M059J (cell line): Measurements from ENCODE around the gene PPP2R2D. TPM values are rescaled to one million over a fixed set of nuclear protein-coding genes. Genes with fewer than 3 reads are reported as not detected.
"Not testable (repeated sequence)": the region's sequence is repeated elsewhere in the genome, so short reads cannot be mapped to it uniquely, and the experiment has no call there.

Experiments used
- DNase-seq: peaks from one replicate; pipeline ENCODE4 v3.0.0-alpha.2; 2012; ENCODE audit warnings: low read depth
- total RNA-seq: library from RNA; depleted of rRNA; stranded (reverse); fragments of >200 nt; shearing (Covaris generic); gene quantifications from 2 replicates; pipeline ENCODE4 v1.2.3, GENCODE V29; 2014

Gene PPP2R2D
- total RNA-seq, 1 experiment from 2014 or later = 36.1 TPM

GRCh38 chr10:131948501-131948900 lies 47.7 kb downstream of the PPP2R2D start:
- DNase-seq = no peak

GRCh38 chr10:131949041-131949862 lies 48.4 kb downstream of the PPP2R2D start:
- DNase-seq = no peak

GRCh38 chr10:131949908-131950307 lies 49.1 kb downstream of the PPP2R2D start:
- DNase-seq = not testable (repeated sequence)

GRCh38 chr10:131954356-131954965 lies 53.7 kb downstream of the PPP2R2D start:
- DNase-seq = no peak

- no peak for DNase-seq
Observed at GRCh38 chr10:131955591-131956340, 55.0 kb downstream of the PPP2R2D start.

GRCh38 chr10:131959841-131960240 lies 59.0 kb downstream of the PPP2R2D start:
- no peak for DNase-seq

GRCh38 chr10:131960631-131961046 lies 59.8 kb downstream of the PPP2R2D start:
- no peak for DNase-seq

- no peak for DNase-seq
Observed at GRCh38 chr10:131961047-131961776, 60.4 kb downstream of the PPP2R2D start.

- DNase-seq = peak; percentile 78
Observed at GRCh38 chr10:131961777-131962662, 61.2 kb downstream of the PPP2R2D start.

- no peak for DNase-seq
Observed at GRCh38 chr10:131963350-131963749, 62.5 kb downstream of the PPP2R2D start.

- DNase-seq = no peak
Observed at GRCh38 chr10:131963811-131964210, 63.0 kb downstream of the PPP2R2D start.

- DNase-seq = peak; percentile 31
Observed at GRCh38 chr10:131964298-131964697, 63.5 kb downstream of the PPP2R2D start.

- DNase-seq = no peak
Observed at GRCh38 chr10:131968949-131969348, 68.1 kb downstream of the PPP2R2D start.

- no peak for DNase-seq
Observed at GRCh38 chr10:131970946-131971345, 70.1 kb downstream of the PPP2R2D start.

GRCh38 chr10:131971591-131971990 lies 70.8 kb downstream of the PPP2R2D start:
- DNase-seq = no peak

GRCh38 chr10:131972474-131973071 lies 71.8 kb downstream of the PPP2R2D start:
- DNase-seq = no peak

- no peak for DNase-seq
Observed at GRCh38 chr10:131973160-131973951, 72.5 kb downstream of the PPP2R2D start.

GRCh38 chr10:131974034-131974817 lies 73.4 kb downstream of the PPP2R2D start:
- DNase-seq = no peak

GRCh38 chr10:131975003-131975402 lies 74.2 kb downstream of the PPP2R2D start:
- DNase-seq = no peak
